Endothelial cell of umbilical vein (primary cell): Measurements from ENCODE around the gene CCL27. TPM values are rescaled to one million over a fixed set of nuclear protein-coding genes. Genes with fewer than 3 reads are reported as not detected.

Experiments
- BruUV-seq: library from RNA; stranded (reverse); fragments of 400-500 nt; replicated peaks from 2 replicates; lab custom pipeline; 2021; lab: Mats Ljungman, UMichigan
- CTCF ChIA-PET: fragments of 300-600, 350-600 bp; sonication (Branson Sonifier 250); formaldehyde crosslinking; loops from one replicate; lab custom pipeline; 2021; ENCODE audit warnings: antibody characterized with exemption, inconsistent platforms; lab: Charles Lee
- POLR2A ChIA-PET: fragments of 300-600, 350-600 bp; sonication (Branson Sonifier 250); formaldehyde crosslinking; loops from one replicate; lab custom pipeline; 2021; ENCODE audit warnings: antibody characterized with exemption, inconsistent platforms; lab: Charles Lee
- DNase-seq: peaks from one replicate; pipeline ENCODE4 v3.0.0-alpha.2; 2011; ENCODE audit warnings: low read depth, low spot score
- FAIRE-seq: peaks from 2 replicates; lab custom pipeline; 2011; peaks lifted over from hg19 to GRCh38; lab: Jason Lieb, UNC
- H2AFZ ChIP-seq: 2 replicates; pipeline ENCODE4 v1.6.0; 2012; ENCODE audit warnings: low read depth, low read length, control low read depth, inconsistent platforms
- H3K27ac ChIP-seq: 2 replicates; pipeline ENCODE4 v1.5.1; 2011; ENCODE audit warnings: low read depth, mild to moderate bottlenecking, control low read depth, low read length, moderate library complexity; ENCODE audit not compliant: insufficient read depth
- H3K27me3 ChIP-seq, 2 experiments: 2 replicates each; pipeline versions ENCODE4 v1.6.0 to v1.6.1; 2011; ENCODE audit warnings: low read length in 2 of 2, mixed read lengths in 1 of 2; ENCODE audit not compliant: control insufficient read depth in 2 of 2, insufficient read depth in 2 of 2
- H3K36me3 ChIP-seq, 2 experiments: 2 replicates in 1 of 2; 3 replicates in 1 of 2; pipeline ENCODE4 v1.5.1; 2011; ENCODE audit warnings: low read length in 2 of 2, mild to moderate bottlenecking in 1 of 2, moderate library complexity in 1 of 2; ENCODE audit not compliant: control insufficient read depth in 2 of 2, insufficient read depth in 2 of 2; ENCODE audit errors: extremely low read depth in 1 of 2
- H3K4me1 ChIP-seq: 3 replicates; pipeline ENCODE4 v1.5.1; 2011; ENCODE audit warnings: mild to moderate bottlenecking, low read length; ENCODE audit not compliant: control insufficient read depth, insufficient read depth; ENCODE audit errors: extremely low read depth
- H3K4me2 ChIP-seq: 2 replicates; pipeline ENCODE4 v1.6.1; 2011; ENCODE audit warnings: low read length, control low read depth, mixed read lengths; ENCODE audit not compliant: insufficient read depth
- H3K4me3 ChIP-seq, 3 experiments: fragments of 200-600 bp in 1 of 3; sonication (generic), shearing (Covaris generic) in 1 of 3; replicated peaks in 1 of 3; 2 replicates each; pipeline ENCODE4 v1.5.1; 2011 to 2016; ENCODE audit warnings: control low read depth in 3 of 3, low read length in 3 of 3, mild to moderate bottlenecking in 2 of 3, inconsistent platforms in 1 of 3, low read depth in 1 of 3, moderate library complexity in 1 of 3; ENCODE audit not compliant: insufficient read depth in 1 of 3
- H3K79me2 ChIP-seq: 2 replicates; pipeline ENCODE4 v1.6.0; 2012; ENCODE audit warnings: low read length, inconsistent platforms; ENCODE audit not compliant: control insufficient read depth, insufficient read depth
- H3K9ac ChIP-seq: replicated peaks from 2 replicates; pipeline ENCODE3; 2011; ENCODE audit warnings: low read length, control low read depth; ENCODE audit not compliant: insufficient read depth; ENCODE audit errors: extremely low read depth
- H3K9me1 ChIP-seq: replicated peaks from 3 replicates; pipeline ENCODE4 v1.6.0; 2011; ENCODE audit warnings: mild to moderate bottlenecking, low read length; ENCODE audit not compliant: control insufficient read depth, insufficient read depth; ENCODE audit errors: extremely low read depth
- H3K9me3 ChIP-seq: replicated peaks from 2 replicates; pipeline ENCODE4 v1.5.1; 2012; ENCODE audit warnings: low read length, inconsistent platforms; ENCODE audit not compliant: control insufficient read depth, insufficient read depth
- H4K20me1 ChIP-seq: replicated peaks from 2 replicates; pipeline ENCODE3; 2011; ENCODE audit warnings: mild to moderate bottlenecking, low read length; ENCODE audit not compliant: control insufficient read depth, insufficient read depth; ENCODE audit errors: extremely low read depth
- CTCF ChIP-seq, 2 donors: IDR thresholded peaks; 1 replicate in 1 of 2; 2 replicates in 1 of 2; pipeline ENCODE4 v1.5.1; 2011; ENCODE audit warnings: low read length in 2 of 2, mild to moderate bottlenecking in 2 of 2, moderate library complexity in 2 of 2, control low read depth in 1 of 2, inconsistent platforms in 1 of 2, low read depth in 1 of 2; ENCODE audit not compliant: insufficient read depth in 1 of 2; ENCODE audit errors: extremely low read depth in 1 of 2
- POLR2AphosphoS5 ChIP-seq: IDR thresholded peaks from 2 replicates; pipeline ENCODE4 v1.6.1; 2012; ENCODE audit warnings: low read depth, mild to moderate bottlenecking, control low read depth, low read length, moderate library complexity; ENCODE audit not compliant: insufficient read depth
- dilution Hi-C: fragments of 300-500 bp; cut with MboI; formaldehyde crosslinking; loops from one replicate; pipeline ENCODE4 v1.15.0; 2019; ENCODE audit warnings: low sequenced_read_pairs; ENCODE audit not compliant: extremely low pct_ligation_motif_present
- intact Hi-C: fragments of 100-400 bp; cut with micrococcal nuclease; formaldehyde crosslinking; loops from one replicate; pipeline ENCODE4 v1.10.0; 2022
- polyA plus RNA-seq, 4 experiments: library from polyadenylated mRNA; depleted of rRNA in 3 of 4; stranded (reverse) in 3 of 4; unstranded in 1 of 4; fragments of >200 nt; gene quantifications; 2 replicates each; pipeline versions ENCODE4 v1.2.1 to v1.2.3, GENCODE V29; 2011 to 2012; ENCODE audit warnings: missing spikeins in 1 of 4
- total RNA-seq: library from RNA; stranded (reverse); gene quantifications from 2 replicates; pipeline ENCODE4 v1.2.3, GENCODE V29; 2021
- TF ChIP-seq, protein P1 (sequence below): IDR thresholded peaks from 2 replicates; pipeline ENCODE4 v1.6.1; 2011; ENCODE audit not compliant: insufficient read depth, insufficient read length

The CCL27 gene
- total and polyA plus RNA-seq, 2 donors (not counting 3 experiments of a cell fraction or from before 2014, with no cell fraction given): not detected

DNA sequence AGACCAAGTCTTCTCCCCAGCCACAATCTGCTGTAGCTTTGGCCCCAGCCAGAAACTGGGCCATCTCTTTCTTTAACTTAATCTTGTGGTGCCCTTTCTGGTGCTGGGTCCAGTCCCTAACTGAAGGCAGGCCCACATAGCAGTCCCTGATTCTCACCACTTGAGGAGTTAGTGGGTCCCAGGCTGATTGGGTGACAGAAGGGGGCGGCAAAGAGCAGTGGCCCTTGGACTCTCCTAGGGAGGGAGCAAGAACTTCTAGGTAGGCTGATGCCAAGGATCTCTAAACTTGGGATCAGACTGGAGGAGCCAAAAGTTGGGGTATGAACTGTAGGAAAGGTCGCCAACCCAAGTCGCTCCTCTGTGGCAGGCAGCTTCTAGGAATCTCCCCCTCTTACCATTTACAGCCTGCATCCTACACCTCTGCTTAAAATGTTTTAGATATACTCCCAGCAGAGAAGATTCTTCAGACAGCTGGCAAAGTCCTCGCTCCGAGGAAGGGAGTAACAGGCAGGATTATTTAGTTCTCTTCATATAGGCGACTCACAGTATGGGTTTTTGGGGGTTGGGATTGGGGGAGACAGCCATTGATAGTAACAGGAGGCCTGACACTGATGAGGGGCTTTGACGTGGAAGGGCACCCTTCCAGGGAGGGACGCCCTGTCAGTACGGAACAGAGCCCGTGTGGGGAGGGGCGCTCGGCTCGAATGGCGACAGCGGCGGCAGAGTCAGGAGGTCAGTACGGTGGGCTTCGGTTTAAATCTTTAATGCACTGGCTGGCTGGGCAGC lies 2.0 kb upstream of the CCL27 start:
- POLR2A ChIA-PET: interaction anchor here (1.2 kb wide), 1 partner anchor 17 kb away, joined by 7 read pairs; the partner anchor contains the start of gene GALT
- TF ChIP-seq CTCF (IDR thresholded peaks at IDR 0.05; ENCODE audit: extremely low read depth in 1 of 2, insufficient read depth in 1 of 2, low read depth in 1 of 2, low read length in 2 of 2): peak; percentile 90 to 95
- TF ChIP-seq, protein P1, sequence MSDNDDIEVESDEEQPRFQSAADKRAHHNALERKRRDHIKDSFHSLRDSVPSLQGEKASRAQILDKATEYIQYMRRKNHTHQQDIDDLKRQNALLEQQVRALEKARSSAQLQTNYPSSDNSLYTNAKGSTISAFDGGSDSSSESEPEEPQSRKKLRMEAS: no peak
- no peaks in the 10 kb centered on the region for H3K36me3 ChIP-seq
- DNase-seq: peak; percentile 80
- peaks cover 5% of the 10 kb centered on the region for H3K4me1 ChIP-seq
- peak overlapping the region; percentile 17 to 49 (median 24) for H3K4me3 ChIP-seq
- intact Hi-C loops: loop anchor here (1.0 to 2.0 kb wide), 4 partner anchors 11 to 52 kb away; partner anchors contain the start of genes IL11RA, RPP25L and SIGMAR1
- H3K9me1 ChIP-seq: no peaks in the 10 kb centered on the region
- FAIRE-seq: peak; percentile 93
- H3K79me2 ChIP-seq: no peaks in the 10 kb centered on the region
- dilution Hi-C loops: no loop called here
- no peak overlapping the region for H3K9ac ChIP-seq
- no peak overlapping the region for H3K27ac ChIP-seq
- no peaks in the 10 kb centered on the region for H3K27me3 ChIP-seq
- no peaks in the 10 kb centered on the region for H3K9me3 ChIP-seq
- BruUV-seq: no TSS peak
- H4K20me1 ChIP-seq: no peaks in the 10 kb centered on the region
- peak overlapping the region; percentile 63 for H3K4me2 ChIP-seq
- CTCF ChIA-PET: interaction anchor here (1.0 to 2.3 kb wide), 14 partner anchors 8 to 235 kb away, joined by 3 to 15 read pairs (median 6); partner anchors contain the start of genes GALT, IL11RA, RPP25L and SIGMAR1
- H2AFZ ChIP-seq: peak overlapping the region; percentile 94

DNA sequence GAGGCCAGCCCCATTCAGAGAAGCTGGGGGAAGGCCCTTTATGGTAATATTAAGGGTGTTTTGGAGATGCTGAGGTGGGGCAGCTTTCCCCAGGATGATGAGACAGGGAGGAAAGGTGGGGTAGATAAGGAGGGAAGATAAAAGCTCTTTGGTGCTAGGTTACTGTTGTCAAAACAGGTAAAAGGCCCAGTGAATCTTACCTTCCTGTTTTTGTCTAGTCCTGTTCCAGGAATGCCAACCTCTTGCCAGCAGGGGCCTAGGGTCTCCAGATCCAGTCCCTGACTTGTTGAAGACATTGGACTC lies 797 bp upstream of the CCL27 start:
- Histone ChIP-seq H3K36me3 (no peaks in the 10 kb centered on the region), H3K9ac (no peak overlapping the region), H3K9me3 (no peaks in the 10 kb centered on the region), H3K4me1 (peaks cover 5% of the 10 kb centered on the region), H4K20me1 (no peaks in the 10 kb centered on the region), H3K4me3 (no peak overlapping the region), H2AFZ (no peak overlapping the region), H3K4me2 (no peak overlapping the region), H3K79me2 (no peaks in the 10 kb centered on the region), H3K27ac (no peak overlapping the region), H3K27me3 (no peaks in the 10 kb centered on the region), H3K9me1 (no peaks in the 10 kb centered on the region)
- TF ChIP-seq POLR2AphosphoS5: no peak
- dilution Hi-C loops: no loop called here
- FAIRE-seq (no peak), DNase-seq (no peak)
- CTCF ChIA-PET: interaction anchor here (1.5 to 2.3 kb wide), 3 partner anchors 12 to 39 kb away, joined by 6 to 9 read pairs (median 8); partner anchors contain the start of genes GALT and IL11RA
- BruUV-seq: no TSS peak
- POLR2A ChIA-PET: no interaction called here
- intact Hi-C loops: no loop called here
